ENCODE results near the gene SGSM1.

The SGSM1 gene

GRCh38 chr22:24765166-24765565, 40.8 kb upstream of the SGSM1 start:
- no peak overlapping the region for H3K4me3 ChIP-seq (ENCODE audit: low read depth, low read length)
- TF ChIP-seq CTCF (IDR thresholded peaks at IDR 0.05; ENCODE audit: insufficient read depth, low read depth, low read length, missing control alignments) = no peak
- no peak for DNase-seq (ENCODE audit: low read depth)

GRCh38 chr22:24768537-24769374, 37.3 kb upstream of the SGSM1 start:
- peak; percentile 55 for DNase-seq (ENCODE audit: low read depth)
- H3K4me3 ChIP-seq (ENCODE audit: low read depth, low read length) = no peak overlapping the region
- TF ChIP-seq CTCF (IDR thresholded peaks at IDR 0.05; ENCODE audit: insufficient read depth, low read depth, low read length, missing control alignments) = peak; percentile 59

GRCh38 chr22:24772493-24773220, 33.4 kb upstream of the SGSM1 start:
- TF ChIP-seq CTCF (IDR thresholded peaks at IDR 0.05; ENCODE audit: insufficient read depth, low read depth, low read length, missing control alignments) = peak; percentile 12
- H3K4me3 ChIP-seq (ENCODE audit: low read depth, low read length) = no peak overlapping the region
- DNase-seq (ENCODE audit: low read depth) = no peak

GRCh38 chr22:24775769-24776492, 30.1 kb upstream of the SGSM1 start:
- no peak for DNase-seq (ENCODE audit: low read depth)
- no peak overlapping the region for H3K4me3 ChIP-seq (ENCODE audit: low read depth, low read length)
- no peak for TF ChIP-seq CTCF (IDR thresholded peaks at IDR 0.05; ENCODE audit: insufficient read depth, low read depth, low read length, missing control alignments)

- DNase-seq (ENCODE audit: low read depth) = no peak
- TF ChIP-seq CTCF (IDR thresholded peaks at IDR 0.05; ENCODE audit: insufficient read depth, low read depth, low read length, missing control alignments) = no peak
- no peak overlapping the region for H3K4me3 ChIP-seq (ENCODE audit: low read depth, low read length)
These were observed 29.5 kb upstream of the SGSM1 start for GRCh38 chr22:24776525-24776924.

- no peak for TF ChIP-seq CTCF (IDR thresholded peaks at IDR 0.05; ENCODE audit: insufficient read depth, low read depth, low read length, missing control alignments)
- H3K4me3 ChIP-seq (ENCODE audit: low read depth, low read length) = no peak overlapping the region
- DNase-seq (ENCODE audit: low read depth) = no peak
These were observed 16.5 kb upstream of the SGSM1 start for GRCh38 chr22:24789516-24789915.

Measured in GM12865 (cell line).